HG03066 (cell line): Measurements from ENCODE around the gene CD96.

ENCODE experiments used
- ATAC-seq: cut with Tn5 transposase; IDR thresholded peaks from one replicate; pipeline ENCODE4 v1.9.1; 2021; ENCODE audit warnings: low read depth; ENCODE audit not compliant: unreplicated experiment

Gene CD96

DNA sequence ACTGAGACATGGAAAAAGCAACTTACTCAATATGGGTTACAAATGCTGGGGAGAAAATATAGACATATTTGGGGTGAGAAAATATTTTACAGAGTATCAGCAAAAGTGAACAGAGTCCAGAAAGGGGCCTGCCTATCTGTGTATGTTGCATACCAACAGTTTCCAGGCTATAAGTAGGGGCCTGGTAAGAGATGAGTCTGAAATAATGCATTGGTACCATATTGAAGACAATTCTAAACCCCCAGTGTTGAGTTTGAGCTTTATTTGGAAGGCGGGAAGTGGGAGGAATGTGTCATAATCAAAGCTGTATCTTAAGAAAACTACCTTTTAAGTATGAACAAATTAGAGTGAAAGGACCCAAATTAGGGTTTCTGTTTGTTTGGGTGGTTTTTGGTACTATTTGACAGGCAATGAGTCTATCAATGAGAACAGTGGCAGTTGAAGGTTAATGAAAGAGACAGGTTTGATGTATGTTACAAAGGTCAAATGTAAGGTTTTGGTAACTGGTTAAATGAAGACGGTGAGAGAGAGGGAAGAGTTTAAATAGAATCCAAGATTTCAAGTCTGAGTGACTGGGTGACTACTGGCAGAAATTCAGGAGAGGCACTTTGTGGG, 159.4 kb downstream of the CD96 start:
- no peak for ATAC-seq
